ENCODE data around the gene ARMC3.
"Not testable (repeated sequence)": the region's sequence is repeated elsewhere in the genome, so short reads cannot be mapped to it uniquely, and the experiment has no call there.

The ARMC3 gene

GRCh38 chr10:23070913-23071218 lies 143.0 kb downstream of the ARMC3 start:
- no peak overlapping the region for H3K4me3 ChIP-seq (ENCODE audit: low read depth, low read length)
- no peak for DNase-seq (ENCODE audit: low read depth)
- TF ChIP-seq, protein P1, sequence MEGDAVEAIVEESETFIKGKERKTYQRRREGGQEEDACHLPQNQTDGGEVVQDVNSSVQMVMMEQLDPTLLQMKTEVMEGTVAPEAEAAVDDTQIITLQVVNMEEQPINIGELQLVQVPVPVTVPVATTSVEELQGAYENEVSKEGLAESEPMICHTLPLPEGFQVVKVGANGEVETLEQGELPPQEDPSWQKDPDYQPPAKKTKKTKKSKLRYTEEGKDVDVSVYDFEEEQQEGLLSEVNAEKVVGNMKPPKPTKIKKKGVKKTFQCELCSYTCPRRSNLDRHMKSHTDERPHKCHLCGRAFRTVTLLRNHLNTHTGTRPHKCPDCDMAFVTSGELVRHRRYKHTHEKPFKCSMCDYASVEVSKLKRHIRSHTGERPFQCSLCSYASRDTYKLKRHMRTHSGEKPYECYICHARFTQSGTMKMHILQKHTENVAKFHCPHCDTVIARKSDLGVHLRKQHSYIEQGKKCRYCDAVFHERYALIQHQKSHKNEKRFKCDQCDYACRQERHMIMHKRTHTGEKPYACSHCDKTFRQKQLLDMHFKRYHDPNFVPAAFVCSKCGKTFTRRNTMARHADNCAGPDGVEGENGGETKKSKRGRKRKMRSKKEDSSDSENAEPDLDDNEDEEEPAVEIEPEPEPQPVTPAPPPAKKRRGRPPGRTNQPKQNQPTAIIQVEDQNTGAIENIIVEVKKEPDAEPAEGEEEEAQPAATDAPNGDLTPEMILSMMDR (conservative IDR thresholded peaks at IDR 0.05; ENCODE audit: low read depth, low read length), result no peak

DNA sequence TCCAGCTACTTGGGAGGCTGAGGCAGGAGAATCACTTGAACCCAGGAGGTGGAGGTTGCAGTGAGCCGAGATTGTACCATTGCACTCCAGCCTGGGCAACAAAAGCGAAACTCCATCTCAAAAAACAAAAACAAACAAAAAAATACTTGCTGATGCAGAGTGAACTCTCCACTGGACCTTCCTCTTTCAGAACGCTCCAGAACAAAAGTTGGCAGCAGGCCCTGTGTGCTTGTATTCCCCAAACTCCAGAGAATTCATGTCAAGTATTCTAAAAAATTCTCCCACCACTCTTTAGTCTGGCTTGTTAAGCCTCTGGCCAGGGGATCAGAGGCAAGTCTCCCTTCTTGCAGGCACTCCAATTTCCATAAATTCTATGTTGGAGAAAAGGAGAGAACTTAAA lies 144.7 kb downstream of the ARMC3 start:
- not testable (repeated sequence) for H3K4me3 ChIP-seq (ENCODE audit: low read depth, low read length); DNase-seq (ENCODE audit: low read depth)

- no peak overlapping the region for H3K4me3 ChIP-seq (ENCODE audit: low read depth, low read length)
- no peak for DNase-seq (ENCODE audit: low read depth)
- TF ChIP-seq, protein P1 (conservative IDR thresholded peaks at IDR 0.05; ENCODE audit: low read depth, low read length), result no peak
Observed at GRCh38 chr10:23073527-23073926, 145.7 kb downstream of the ARMC3 start.

- no peak overlapping the region for H3K4me3 ChIP-seq (ENCODE audit: low read depth, low read length)
- no peak for DNase-seq (ENCODE audit: low read depth)
- TF ChIP-seq, protein P1 (conservative IDR thresholded peaks at IDR 0.05; ENCODE audit: low read depth, low read length), result no peak
Observed at GRCh38 chr10:23075672-23076071, 147.8 kb downstream of the ARMC3 start.

- H3K4me3 ChIP-seq (ENCODE audit: low read depth, low read length), result no peak overlapping the region
- TF ChIP-seq, protein P1 (conservative IDR thresholded peaks at IDR 0.05; ENCODE audit: low read depth, low read length), result no peak
- no peak for DNase-seq (ENCODE audit: low read depth)
Observed at GRCh38 chr10:23078114-23078513, 150.3 kb downstream of the ARMC3 start.

GRCh38 chr10:23079700-23080099 lies 151.8 kb downstream of the ARMC3 start:
- no peak overlapping the region for H3K4me3 ChIP-seq (ENCODE audit: low read depth, low read length)
- TF ChIP-seq, protein P1 (conservative IDR thresholded peaks at IDR 0.05; ENCODE audit: low read depth, low read length), result no peak
- DNase-seq (ENCODE audit: low read depth), result no peak

DNA sequence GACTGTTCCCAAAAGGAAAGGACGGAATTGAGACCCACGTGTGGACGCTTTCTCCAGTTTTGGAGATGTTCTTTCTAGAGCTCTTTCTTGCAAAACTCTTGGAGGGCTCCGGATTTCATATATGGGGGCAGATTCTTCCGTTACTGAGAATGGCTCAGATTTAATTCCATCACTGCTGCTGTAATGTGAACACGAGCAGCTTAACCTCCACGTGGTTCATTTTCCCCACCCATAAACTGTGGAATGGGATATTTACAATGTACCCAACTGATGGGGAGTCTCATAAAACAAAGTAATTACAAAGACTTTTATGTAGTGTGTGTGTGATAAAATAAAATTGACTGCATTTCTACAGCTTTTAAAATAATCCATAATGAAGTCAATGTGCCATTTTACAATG lies 152.4 kb downstream of the ARMC3 start:
- no peak for DNase-seq (ENCODE audit: low read depth)
- TF ChIP-seq, protein P1 (conservative IDR thresholded peaks at IDR 0.05; ENCODE audit: low read depth, low read length), result no peak

DNA sequence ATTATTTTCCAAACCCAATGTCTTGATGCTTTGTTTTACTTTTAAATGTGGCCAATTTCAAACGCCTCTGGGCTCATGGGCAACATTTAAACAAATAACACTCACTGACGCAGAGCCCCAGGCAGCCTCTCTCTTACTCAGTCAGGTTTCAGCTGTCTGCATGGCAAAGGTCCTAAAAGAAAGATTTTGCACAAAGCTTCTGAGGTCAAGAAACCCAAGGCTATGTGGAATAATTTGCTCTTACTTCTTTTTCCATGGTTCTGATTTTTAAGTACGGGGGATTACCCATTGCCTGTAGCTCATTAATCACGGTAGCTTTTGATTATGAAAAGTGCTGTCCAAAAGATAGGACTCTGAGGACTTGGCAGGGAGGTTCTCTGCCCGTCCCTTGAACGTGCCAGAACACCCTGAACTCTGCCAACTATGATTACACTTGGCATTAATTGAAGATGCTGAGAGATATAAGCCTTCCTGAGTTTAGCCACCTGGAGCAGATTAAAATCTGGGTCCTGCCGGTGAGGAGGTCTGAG lies 153.4 kb downstream of the ARMC3 start:
- TF ChIP-seq, protein P1 (conservative IDR thresholded peaks at IDR 0.05; ENCODE audit: low read depth, low read length), result no peak
- H3K4me3 ChIP-seq (ENCODE audit: low read depth, low read length), result no peak overlapping the region
- DNase-seq (ENCODE audit: low read depth), result no peak

More for the DNA sequence above, 152.4 kb downstream of the ARMC3 start:
- no peak overlapping the region for H3K4me3 ChIP-seq (ENCODE audit: low read depth, low read length)

All from choroid plexus epithelial cell (primary cell).